ENCODE data around the gene LAYN.
A peak's percentile ranks its signal among the peaks of the same experiment; 100 is the strongest.

The LAYN gene

DNA sequence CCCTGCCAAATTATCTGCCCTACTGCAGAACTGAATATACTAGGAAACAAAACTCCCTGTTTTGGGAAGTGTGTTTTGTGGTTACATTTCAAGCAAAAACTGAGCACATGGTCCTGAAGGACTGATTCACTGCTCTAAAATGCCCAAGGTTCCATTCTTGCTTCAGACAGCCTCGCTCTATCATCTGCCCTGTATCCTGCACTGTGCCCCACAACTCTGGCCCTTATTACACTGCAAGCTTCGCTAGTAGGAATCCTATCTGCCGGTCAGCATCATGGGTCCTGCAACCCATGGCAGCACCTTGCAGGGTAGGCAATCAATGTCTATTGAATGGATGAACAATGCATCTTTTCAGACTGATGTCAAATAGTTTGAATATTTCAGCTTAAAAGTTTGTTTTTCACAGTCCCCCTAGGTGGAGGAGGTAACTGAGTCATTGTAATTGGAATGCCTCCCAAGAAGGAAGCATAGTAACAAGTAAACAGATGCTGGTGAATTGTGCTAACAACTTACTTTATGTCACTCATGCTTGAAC, 21.3 kb downstream of the LAYN start:
- no peak for DNase-seq (ENCODE audit: low read depth)

DNA sequence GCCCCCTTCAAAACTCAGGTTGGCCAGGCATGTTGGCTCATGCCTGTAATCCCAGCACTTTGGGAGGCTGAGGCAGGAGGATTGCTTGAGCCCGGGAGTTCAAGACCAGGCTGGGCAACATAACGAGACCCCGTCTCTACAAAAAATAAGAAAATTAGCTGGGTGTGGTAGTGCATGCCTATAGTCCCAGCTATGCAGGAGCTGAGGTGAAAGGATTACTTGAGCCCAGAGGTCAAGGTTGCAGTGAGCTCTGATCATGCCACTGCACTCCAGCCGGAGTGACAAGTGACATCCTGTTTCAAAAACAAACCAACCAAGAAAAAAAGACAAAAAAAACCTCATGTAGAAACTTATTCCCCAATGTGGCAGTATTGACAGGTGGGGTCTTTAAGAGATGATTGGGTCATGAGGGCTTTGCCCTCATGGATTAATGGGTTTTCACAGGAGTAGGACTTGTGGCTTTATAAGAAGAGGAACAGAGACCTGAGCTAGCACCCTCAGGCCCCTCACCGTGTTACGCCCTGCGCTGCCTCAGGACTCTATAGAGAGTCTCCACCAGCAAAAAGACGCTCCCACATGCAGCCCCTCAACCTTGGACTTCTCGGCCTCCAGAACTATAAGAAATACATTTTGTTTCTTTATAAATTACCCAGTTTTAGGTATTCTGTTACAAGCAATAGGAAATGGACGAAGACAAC, 22.3 kb downstream of the LAYN start:
- DNase-seq (ENCODE audit: low read depth), result no peak

DNA sequence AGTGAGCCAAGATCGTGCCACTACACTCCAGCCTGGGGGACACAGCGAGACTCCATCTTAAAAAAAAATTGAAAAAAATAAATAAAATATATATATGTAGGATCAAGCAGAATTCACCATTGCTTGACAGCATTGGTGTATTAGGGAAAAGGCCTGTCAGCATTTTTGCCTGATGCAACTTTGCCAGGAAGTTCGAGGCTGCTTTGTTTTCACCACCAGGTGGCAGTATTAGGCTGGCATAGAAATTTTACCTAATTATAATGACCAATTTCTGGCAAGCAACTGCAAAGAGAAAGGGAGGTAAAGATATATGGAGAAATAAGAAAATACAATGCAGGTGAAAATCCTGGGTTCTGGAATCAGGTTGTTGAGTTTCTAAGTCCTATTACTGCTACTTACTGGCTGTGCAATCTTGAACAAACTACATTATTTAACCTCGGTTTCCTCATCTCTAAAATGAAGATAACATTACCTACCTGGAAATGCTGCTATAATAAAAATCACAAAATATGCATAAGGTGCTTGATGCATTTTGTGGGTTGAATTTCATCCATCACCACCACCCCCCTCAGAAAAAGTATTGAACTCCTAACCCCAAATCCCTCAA, 24.7 kb downstream of the LAYN start:
- DNase-seq (ENCODE audit: low read depth), result no peak

DNA sequence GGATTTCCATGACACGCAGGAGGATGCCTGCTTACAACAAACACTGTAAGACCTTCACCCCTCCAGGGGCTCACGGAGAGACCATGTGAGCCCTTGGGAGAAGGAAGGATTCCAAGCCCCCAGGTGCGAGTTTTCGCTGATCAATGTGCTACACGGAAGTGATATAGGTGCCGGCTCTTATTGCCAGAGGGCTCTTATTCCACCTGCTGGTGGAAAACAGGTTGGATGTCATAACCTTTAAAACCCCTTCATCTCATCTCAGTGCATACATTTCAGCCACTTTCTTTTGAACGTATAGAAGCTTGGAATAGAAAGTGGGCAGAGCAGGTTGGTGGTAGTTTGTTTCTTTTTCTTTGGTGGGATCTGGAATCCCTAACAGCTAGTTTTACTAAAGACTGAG, 25.8 kb downstream of the LAYN start:
- no peak for DNase-seq (ENCODE audit: low read depth)

DNA sequence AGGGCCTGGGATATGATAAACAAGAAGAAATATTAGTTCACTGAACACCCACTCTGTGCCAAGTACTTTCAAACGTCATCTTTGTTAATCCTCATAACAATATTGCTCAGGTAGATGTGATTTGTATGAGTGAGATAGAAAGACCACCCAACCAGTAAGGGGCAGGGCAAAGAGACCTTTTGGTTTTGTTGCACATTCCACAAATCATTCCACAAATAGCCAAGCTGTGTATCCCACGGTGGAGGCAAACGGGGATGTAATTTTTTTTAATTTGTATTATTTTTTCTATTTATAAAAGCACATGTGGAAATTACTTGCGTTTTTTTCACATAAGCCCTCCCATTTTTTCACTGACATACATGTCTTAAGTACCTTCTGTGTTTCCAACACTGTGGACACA, 29.0 kb downstream of the LAYN start:
- no peak for DNase-seq (ENCODE audit: low read depth)

- DNase-seq (ENCODE audit: low read depth), result no peak
Observed at GRCh38 chr11:111570796-111571195, 30.3 kb downstream of the LAYN start.

DNA sequence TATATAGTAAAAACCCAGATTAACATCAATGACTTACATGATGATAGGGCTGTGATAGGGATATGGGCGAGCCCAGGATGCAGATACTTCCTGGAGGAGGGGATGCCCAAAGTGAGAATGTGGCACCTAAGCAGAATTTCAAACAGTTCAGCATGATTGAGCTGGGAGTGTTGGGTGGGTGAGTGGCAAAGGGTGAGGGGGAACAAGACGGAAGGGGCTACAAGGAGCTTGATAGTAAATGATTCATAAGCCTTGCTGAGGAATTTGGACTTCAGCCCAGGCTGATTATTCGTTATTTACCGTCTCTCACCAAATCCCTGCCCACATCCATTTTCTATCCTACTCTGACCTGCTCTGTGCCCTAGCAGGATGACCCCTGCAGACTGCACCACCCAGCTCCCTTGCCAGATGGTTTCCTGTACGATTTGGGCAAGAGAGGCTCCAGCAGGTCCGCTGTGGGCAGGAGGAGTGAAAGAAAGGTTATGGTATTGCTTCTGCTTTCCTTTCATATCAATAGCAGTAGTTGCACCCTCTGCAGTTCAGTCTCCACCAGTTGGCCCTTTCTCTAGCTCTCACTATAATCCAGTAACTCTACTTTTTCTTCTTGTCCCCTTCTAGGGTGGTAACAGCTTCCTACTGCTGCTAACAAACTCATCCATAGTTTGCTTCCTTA, 31.4 kb downstream of the LAYN start:
- no peak for DNase-seq (ENCODE audit: low read depth)

DNA sequence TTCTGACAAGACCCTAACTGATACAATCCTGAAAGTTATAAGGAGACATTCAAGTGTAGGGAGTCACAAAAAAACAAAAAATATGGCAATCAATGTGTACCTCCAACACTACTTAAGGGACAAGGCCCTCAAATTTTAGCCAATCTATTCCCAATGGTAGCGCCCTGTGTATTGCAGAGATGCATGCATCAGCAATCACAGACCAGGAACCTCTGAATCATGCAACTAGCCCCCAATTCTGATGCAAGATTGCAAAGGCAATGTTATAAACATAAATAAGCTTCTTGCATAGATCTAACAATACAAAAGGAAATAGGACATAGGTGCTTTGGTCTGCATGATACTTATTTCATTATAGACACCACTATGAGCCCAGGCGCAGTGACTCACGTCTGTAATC, 32.1 kb downstream of the LAYN start:
- no peak for DNase-seq (ENCODE audit: low read depth)

DNA sequence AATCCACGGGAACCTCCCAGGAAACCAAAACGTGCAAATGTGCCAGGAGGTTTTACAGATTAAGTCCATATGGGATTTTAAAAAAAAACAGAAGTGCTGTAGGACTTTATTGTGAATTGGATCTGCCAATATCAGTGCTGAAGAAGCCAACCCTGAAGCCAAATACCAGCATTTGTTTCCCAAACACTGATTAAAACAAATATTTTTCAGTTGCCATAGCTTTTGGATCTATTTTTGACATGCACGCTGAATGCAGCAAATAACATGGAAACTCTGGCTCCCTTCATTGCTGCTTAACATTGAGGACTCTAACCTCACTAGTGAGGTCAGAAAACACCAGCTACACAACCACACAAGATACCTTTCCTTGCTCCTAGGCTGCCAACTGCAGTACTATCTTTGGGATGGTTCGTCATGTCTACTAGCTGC, 33.3 kb downstream of the LAYN start:
- no peak for DNase-seq (ENCODE audit: low read depth)

GRCh38 chr11:111574373-111575225, 34.1 kb downstream of the LAYN start:
- DNase-seq (ENCODE audit: low read depth), result no peak

DNA sequence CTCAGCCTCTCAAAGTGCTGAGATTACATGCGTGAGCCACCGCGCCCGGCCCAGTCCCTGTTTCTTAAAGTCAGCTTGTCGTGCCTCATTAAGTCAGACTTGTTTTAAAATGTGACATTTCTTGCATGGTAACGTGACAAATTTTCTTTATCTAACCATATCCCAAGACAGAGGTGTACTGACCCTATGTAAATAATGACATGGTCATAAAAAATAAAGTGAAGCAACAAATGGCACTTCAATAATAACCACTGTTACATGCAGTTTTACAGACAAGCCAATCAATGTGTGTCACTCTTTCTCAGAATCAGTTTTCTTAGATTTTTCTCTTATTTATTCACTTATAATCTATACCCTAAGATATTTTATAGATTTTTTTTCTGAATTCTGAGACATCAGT, 35.2 kb downstream of the LAYN start:
- no peak for DNase-seq (ENCODE audit: low read depth)

GRCh38 chr11:111577821-111578220, 37.3 kb downstream of the LAYN start:
- no peak for DNase-seq (ENCODE audit: low read depth)

GRCh38 chr11:111581341-111581740, 40.8 kb downstream of the LAYN start:
- no peak for DNase-seq (ENCODE audit: low read depth)

DNA sequence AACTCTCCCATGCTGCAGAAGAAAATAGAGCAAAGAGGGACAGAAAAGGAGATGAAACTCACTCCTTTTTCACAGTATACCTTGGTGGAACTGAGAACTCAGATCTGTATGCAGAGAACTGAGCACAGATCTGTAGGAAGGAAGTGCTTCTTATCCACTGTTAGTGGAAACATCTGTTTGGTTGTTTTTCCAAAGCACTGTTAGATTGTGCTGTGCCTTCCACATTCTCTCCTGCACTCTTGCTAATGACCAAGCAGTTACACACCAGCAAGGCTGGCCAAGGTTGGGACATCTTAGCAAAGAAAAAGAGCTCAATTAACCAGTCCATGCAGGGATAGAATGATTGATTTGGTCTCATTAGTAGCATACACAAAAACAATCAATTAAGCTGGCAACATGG, 41.6 kb downstream of the LAYN start:
- no peak for DNase-seq (ENCODE audit: low read depth)

GRCh38 chr11:111582881-111583280, 42.4 kb downstream of the LAYN start:
- no peak for DNase-seq (ENCODE audit: low read depth)

- DNase-seq (ENCODE audit: low read depth), result no peak
Observed at GRCh38 chr11:111585371-111585770, 44.9 kb downstream of the LAYN start.

GRCh38 chr11:111586388-111586831, 45.9 kb downstream of the LAYN start:
- DNase-seq (ENCODE audit: low read depth), result peak; percentile 11

GRCh38 chr11:111589114-111589513, 48.6 kb downstream of the LAYN start:
- no peak for DNase-seq (ENCODE audit: low read depth)

DNA sequence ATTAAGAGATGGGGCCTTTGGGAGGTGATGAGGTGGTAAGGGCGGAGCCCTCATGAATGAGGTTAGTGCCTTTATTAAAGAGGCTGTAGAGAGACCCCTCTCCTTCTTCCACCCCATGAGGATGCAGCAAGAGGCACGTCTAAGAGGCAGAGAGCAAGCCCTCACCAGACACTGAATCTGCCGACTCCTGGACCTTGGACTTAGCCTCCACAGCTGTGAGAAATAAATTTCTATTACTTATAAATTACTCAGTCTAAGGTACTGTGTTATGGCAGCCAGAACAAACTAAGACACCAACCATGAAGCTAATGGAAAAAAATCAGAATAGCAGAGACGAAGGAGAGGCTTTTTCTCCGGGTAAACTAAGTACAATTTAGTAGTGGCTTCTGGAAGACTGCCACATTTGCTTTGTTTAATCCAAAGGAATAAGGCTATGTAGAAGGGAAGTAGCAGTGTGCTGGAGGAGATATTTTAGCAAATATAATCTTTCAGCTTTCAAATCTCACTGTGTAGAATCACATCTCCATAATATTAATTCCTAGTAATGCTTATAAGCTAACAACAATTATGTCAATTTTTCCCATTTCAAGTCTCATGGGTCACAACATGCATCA, 49.5 kb downstream of the LAYN start:
- DNase-seq (ENCODE audit: low read depth), result no peak

DNA sequence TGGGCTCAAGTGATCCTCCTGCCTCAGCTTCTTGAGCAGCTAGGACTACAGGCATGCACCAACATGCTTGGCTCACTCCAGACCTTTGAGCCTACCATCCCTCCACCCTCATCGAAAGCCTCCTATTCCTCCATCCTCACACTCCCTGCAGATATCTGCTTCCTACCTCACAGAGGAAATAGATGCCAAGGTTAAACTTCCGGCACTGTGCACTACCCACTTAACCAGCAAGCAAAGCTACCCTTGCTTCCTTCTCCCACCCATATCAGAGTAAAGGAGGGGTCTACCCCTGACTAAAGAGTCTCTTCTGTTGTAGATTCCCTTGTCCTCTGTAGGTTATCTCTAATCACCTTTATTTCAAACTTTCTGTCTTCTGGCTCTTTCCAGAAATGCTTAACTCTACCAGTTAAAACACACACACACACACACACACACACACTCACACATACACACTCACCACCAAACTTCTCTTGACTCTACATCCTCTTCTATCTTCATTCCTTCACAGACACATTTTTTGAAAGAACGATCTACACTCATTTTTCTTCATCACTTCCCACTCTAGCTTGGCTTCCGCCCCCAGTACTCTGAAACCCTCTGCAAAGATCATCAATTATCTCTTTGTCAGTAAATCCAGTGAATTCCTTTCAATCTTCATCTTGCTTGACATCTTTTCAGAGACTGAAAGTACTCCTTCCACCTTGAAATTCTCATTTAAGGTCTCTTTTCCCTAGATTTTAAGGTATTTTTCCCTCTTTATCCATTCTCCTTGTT, 50.9 kb downstream of the LAYN start:
- no peak for DNase-seq (ENCODE audit: low read depth)

DNA sequence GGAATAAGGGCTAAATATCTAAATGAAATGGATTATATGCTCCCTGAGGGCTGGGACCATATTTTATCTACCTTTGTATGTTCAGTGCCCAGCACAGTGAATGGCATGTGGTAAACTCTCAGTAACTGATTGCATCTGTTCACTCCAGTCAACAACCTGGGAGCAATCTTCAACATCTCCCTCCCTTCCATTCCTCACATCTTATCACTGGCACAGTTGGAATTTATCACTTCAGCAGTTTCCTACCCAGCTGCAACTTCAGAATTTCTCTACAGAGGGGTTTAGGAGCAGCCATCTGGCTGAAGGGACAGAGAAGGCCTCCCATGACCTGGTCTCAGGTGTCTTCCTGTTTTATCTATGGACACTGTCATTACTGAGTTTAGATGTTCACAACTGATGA, 52.0 kb downstream of the LAYN start:
- DNase-seq (ENCODE audit: low read depth), result no peak

Measured in T-helper 22 cell (primary cell).